Stomach (tissue), 9 donors: ENCODE measurements around the gene CD84. TPM values are rescaled to one million over a fixed set of nuclear protein-coding genes. Genes with fewer than 3 reads are reported as not detected.
"Not testable (repeated sequence)": the region's sequence is repeated elsewhere in the genome, so short reads cannot be mapped to it uniquely, and the experiment has no call there.

Experiments
- DNase-seq, 2 donors: peaks; one replicate each; pipeline versions ENCODE4 v3.0.0 to v3.0.0-alpha.2; 2013 to 2019
- H3K27ac ChIP-seq, 5 donors: fragments of 200-600 bp in 4 of 5; sonication (generic) in 4 of 5; one replicate each; pipeline ENCODE4 v1.5.1; 2013 to 2019; ENCODE audit warnings: mild to moderate bottlenecking in 1 of 5, moderate library complexity in 1 of 5
- H3K27me3 ChIP-seq, 3 donors: fragments of 200-600 bp; sonication (generic); one replicate each; pipeline ENCODE4 v1.5.1; 2017 to 2019; ENCODE audit warnings: mixed run types in 1 of 3
- H3K36me3 ChIP-seq, 4 donors: fragments of 200-600 bp; sonication (generic); 1 replicate in 3 of 4; 2 replicates in 1 of 4; pipeline ENCODE4 v1.5.1; 2016 to 2019
- H3K4me1 ChIP-seq, 4 donors: fragments of 200-600 bp; sonication (generic); one replicate each; pipeline ENCODE4 v1.5.1; 2016 to 2019
- H3K4me3 ChIP-seq, 4 donors: fragments of 200-600 bp; sonication (generic) in 3 of 4; one replicate each; pipeline ENCODE4 v1.5.1; 2016 to 2019; ENCODE audit warnings: mild to moderate bottlenecking in 1 of 4
- H3K9me3 ChIP-seq, 4 donors: fragments of 200-600 bp; sonication (generic); one replicate each; pipeline ENCODE4 v1.5.1; 2016 to 2019
- EP300 ChIP-seq: sonication (generic); formaldehyde crosslinking; IDR thresholded peaks from one replicate; pipeline ENCODE4 v1.6.1; 2017; ENCODE audit warnings: antibody characterized with exemption
- POLR2A ChIP-seq, 4 donors: fragments of 450-650 bp; IDR thresholded peaks; one replicate each; pipeline ENCODE4 v1.6.1; 2016; ENCODE audit warnings: antibody characterized with exemption in 4 of 4, control low read depth in 2 of 4, mild to moderate bottlenecking in 1 of 4, moderate library complexity in 1 of 4
- POLR2AphosphoS5 ChIP-seq, 3 donors: sonication (generic); formaldehyde crosslinking; IDR thresholded peaks; one replicate each; pipeline ENCODE4 v1.6.1; 2016; ENCODE audit warnings: antibody characterized with exemption in 3 of 3
- WGBS, 5 donors: extraction: QIAGEN DNeasy Blood & Tissue Kit in 3 of 5; methylation state at CpG; one replicate each; pipeline versions ENCODE4 v1.1.5 to v1.1.7; 2013 to 2018; 5-methylcytosine and 5-hydroxymethylcytosine counted together
- intact Hi-C: fragments of 100-400 bp; cut with DNase I; formaldehyde crosslinking; loops from one replicate; pipeline ENCODE4 v1.15.1; 2023; ENCODE audit warnings: low total_unique reads
- polyA plus RNA-seq, 3 donors: library from polyadenylated mRNA; stranded (reverse); fragments of 200-250 nt; gene quantifications; one replicate each; pipeline ENCODE4 v1.2.3, GENCODE V29; 2013
- total RNA-seq, 5 donors: library from RNA; depleted of rRNA; stranded (reverse); fragments of >200 nt; gene quantifications; one replicate each; pipeline versions ENCODE4 v1.1.0 to v1.2.3, GENCODE V29; 2014 to 2016
- TF ChIP-seq, protein P1 (sequence below), 7 experiments: fragments of 450-650 bp in 4 of 7; fragments of 200-600 bp in 3 of 7; sonication (generic) in 3 of 7; IDR thresholded peaks; one replicate each; pipeline ENCODE4 v1.5.1; 2016 to 2019; ENCODE audit warnings: antibody characterized with exemption in 7 of 7, control low read depth in 2 of 7, mild to moderate bottlenecking in 1 of 7
- donor health status: healthy with polysubstance abuse.
- donor health status: Bipolar disorder and iron deficiency.
- donor health status: healthy.

Gene CD84
- total and polyA plus RNA-seq, 8 donors, result 0.23 to 7.6 (median 1.7) TPM

DNA sequence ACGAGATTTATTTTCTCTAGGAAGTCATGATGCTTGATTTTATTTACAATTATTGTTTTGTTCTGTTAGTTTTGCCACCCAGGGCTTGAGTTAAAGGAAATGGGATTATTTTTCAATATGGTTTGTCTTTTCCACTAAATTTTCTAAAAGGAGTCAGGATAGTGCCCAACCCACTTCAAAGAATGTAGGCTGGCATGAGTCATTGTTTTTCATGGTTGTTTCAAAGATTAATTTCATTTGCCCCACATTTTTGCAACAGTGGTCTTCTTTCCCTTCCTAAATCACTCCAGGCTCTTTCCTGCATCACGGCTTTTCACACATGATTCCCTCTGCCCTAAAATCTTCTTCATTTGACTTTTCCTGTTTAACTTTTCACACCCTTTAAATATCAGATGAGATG lies 58.7 kb downstream of the CD84 start:
- H3K36me3 ChIP-seq, result no peaks in the 10 kb centered on the region
- intact Hi-C loops, result no loop called here
- peak overlapping the region in 1 of 4 donors; percentile 29 for H3K4me3 ChIP-seq
- no peaks in the 10 kb centered on the region for H3K27me3 ChIP-seq
- H3K4me1 ChIP-seq, result peaks cover 0 to 12% (median 7%) of the 10 kb centered on the region in 4 donors
- DNase-seq, result no peak
- peak overlapping the region in 4 of 5 donors; percentile 43 to 73 (median 62) for H3K27ac ChIP-seq
- no peak for TF ChIP-seq EP300
- TF ChIP-seq POLR2A (IDR thresholded peaks at IDR 0.05), result no peak
- TF ChIP-seq, protein P1, sequence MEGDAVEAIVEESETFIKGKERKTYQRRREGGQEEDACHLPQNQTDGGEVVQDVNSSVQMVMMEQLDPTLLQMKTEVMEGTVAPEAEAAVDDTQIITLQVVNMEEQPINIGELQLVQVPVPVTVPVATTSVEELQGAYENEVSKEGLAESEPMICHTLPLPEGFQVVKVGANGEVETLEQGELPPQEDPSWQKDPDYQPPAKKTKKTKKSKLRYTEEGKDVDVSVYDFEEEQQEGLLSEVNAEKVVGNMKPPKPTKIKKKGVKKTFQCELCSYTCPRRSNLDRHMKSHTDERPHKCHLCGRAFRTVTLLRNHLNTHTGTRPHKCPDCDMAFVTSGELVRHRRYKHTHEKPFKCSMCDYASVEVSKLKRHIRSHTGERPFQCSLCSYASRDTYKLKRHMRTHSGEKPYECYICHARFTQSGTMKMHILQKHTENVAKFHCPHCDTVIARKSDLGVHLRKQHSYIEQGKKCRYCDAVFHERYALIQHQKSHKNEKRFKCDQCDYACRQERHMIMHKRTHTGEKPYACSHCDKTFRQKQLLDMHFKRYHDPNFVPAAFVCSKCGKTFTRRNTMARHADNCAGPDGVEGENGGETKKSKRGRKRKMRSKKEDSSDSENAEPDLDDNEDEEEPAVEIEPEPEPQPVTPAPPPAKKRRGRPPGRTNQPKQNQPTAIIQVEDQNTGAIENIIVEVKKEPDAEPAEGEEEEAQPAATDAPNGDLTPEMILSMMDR (IDR thresholded peaks at IDR 0.05), result no peak
- no peak for TF ChIP-seq POLR2AphosphoS5 (IDR thresholded peaks at IDR 0.05)
- H3K9me3 ChIP-seq, result peaks cover 0 to 13% (median 0%) of the 10 kb centered on the region in 4 donors
- WGBS, 5 donors, result 27 to 43% (median 39%) methylated on average over 2 of the region's 2 CpGs

DNA sequence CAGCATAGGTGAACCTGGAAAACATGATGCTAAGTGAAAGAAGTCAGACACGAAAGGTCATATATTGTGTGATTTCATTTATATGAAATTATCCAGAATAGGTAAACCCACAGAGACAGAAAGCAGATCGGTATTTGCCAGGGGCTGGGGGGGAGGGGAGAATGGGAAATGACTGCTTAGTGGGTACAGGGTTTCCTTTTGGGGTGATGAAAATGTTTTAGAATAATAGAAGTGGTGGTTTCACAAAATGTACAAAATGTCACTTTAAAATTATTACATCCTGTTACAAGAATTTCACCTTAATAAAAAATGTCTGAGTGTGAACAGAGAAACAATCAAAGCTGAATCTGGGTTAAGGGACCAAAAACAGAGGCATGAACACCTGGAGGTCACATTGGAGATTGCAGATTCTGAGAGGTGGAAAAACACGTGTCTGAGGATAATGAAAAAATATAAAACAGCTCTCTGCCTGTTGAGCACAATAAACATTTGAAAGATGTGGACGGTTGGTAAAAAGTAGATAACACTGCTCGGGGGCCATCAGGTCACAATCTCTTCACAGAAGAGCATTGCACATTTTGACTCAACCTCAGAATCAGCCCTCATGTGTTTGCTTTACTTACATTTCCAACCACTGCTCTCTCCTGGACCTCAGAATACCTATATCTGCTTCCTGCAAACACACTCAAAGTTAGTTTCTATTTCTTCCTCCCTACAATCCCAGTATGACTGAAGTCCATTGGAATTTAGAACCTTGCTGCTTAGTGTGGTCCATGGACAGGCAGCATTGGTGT lies 59.5 kb downstream of the CD84 start:
- H3K4me3 ChIP-seq, result peak overlapping the region in 1 of 4 donors; percentile 29
- intact Hi-C loops, result no loop called here
- peaks cover 0 to 7% (median 0%) of the 10 kb centered on the region in 4 donors for H3K9me3 ChIP-seq
- no peaks in the 10 kb centered on the region for H3K36me3 ChIP-seq
- WGBS, 5 donors, result 29 to 41% (median 32%) methylated on average over 5 of the region's 5 CpGs
- TF ChIP-seq EP300, result no peak
- TF ChIP-seq, protein P1 (IDR thresholded peaks at IDR 0.05), result peak in 1 of 7 experiments; percentile 5
- TF ChIP-seq POLR2A (IDR thresholded peaks at IDR 0.05), result no peak
- TF ChIP-seq POLR2AphosphoS5 (IDR thresholded peaks at IDR 0.05), result no peak
- DNase-seq, result peak in 1 of 2 donors; percentile 46
- no peaks in the 10 kb centered on the region for H3K27me3 ChIP-seq
- H3K27ac ChIP-seq, result peak overlapping the region in 4 of 5 donors; percentile 43 to 73 (median 62)
- peaks cover 0 to 12% (median 7%) of the 10 kb centered on the region in 4 donors for H3K4me1 ChIP-seq

DNA sequence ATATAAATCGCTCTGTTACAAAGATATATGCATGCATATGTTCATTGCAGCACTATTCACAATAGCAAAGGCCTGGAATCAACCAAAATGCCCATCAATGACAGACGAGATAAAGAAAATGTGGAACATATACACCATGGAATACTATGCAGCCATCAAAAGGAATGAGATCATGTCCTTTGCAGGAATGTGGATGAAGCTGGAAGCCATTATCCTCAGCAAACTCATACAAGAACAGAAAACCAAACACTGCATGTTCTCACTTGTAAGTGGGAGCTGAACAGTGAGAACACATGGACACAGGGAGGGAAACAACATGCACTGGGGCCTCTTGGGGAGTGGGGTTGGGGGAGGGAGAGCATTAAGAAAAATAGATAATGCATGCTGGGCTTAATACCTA lies 61.8 kb downstream of the CD84 start:
- intact Hi-C loops, H3K4me3 ChIP-seq, DNase-seq, H3K9me3 ChIP-seq, H3K36me3 ChIP-seq, H3K27me3 ChIP-seq, H3K27ac ChIP-seq: not testable (repeated sequence)
- peaks cover 0 to 12% (median 7%) of the 10 kb centered on the region in 4 donors for H3K4me1 ChIP-seq
- WGBS, 5 donors, result 45 to 73% (median 49%) methylated on average over 2 of the region's 2 CpGs

DNA sequence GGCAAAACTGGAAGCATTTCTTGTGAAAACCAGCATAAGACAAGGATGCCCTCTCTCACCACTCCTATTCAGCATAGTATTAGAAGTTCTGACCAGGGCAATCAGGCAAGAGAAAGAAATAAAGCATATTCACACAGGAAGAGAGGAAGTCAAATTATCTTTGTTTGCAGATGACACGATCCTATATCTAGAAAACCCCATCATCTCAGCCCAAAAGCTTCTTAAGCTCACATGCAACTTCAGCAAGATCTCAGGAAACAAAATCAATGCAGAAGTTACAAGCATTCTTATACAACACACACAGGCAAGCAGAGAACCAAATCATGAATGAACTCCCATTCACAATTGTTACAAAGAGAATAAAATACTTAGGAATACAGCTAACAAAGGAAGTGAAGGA lies 63.4 kb downstream of the CD84 start:
- WGBS, 5 donors, result 45 to 68% (median 59%) methylated on average over 1 of the region's 1 CpG
- DNase-seq, H3K9me3 ChIP-seq, H3K4me3 ChIP-seq, H3K36me3 ChIP-seq, H3K27ac ChIP-seq, H3K27me3 ChIP-seq, intact Hi-C loops: not testable (repeated sequence)
- peaks cover 0 to 12% (median 7%) of the 10 kb centered on the region in 4 donors for H3K4me1 ChIP-seq

DNA sequence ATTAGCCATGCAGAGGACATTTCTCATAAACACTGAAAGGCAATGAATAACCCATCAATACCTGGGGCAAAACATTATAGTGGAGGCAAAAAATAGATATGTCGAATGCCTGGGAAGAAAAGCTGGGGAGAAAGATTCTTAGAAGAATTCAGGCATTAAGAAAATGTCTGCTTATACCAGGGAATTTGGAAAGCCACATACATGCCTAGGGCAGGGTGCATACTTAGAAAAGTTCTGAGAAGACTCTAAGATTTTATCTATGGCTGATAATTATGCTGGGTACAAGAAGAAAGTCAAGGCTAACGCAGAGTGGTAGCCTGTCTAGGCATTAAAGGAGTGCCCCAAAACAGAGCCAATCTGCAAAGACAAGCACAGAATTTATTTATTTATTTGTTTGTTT lies 74.6 kb downstream of the CD84 start:
- no peak overlapping the region for H3K4me3 ChIP-seq
- TF ChIP-seq POLR2A (IDR thresholded peaks at IDR 0.05) (no peak), POLR2AphosphoS5 (IDR thresholded peaks at IDR 0.05) (no peak), EP300 (no peak)
- TF ChIP-seq, protein P1 (IDR thresholded peaks at IDR 0.05), result no peak
- H3K36me3 ChIP-seq, result no peaks in the 10 kb centered on the region
- intact Hi-C loops, result no loop called here
- 84 to 95% (median 89%) methylated on average over 2 of the region's 2 CpGs for WGBS, 5 donors
- H3K27ac ChIP-seq, result no peak overlapping the region
- no peaks in the 10 kb centered on the region for H3K4me1 ChIP-seq
- no peaks in the 10 kb centered on the region for H3K27me3 ChIP-seq
- H3K9me3 ChIP-seq, result peaks cover 5 to 38% (median 20%) of the 10 kb centered on the region in 4 donors
- DNase-seq, result no peak
